G401.6 (cell line): ENCODE measurements around the gene FBXL7.

Source experiments
- FAIRE-seq: peaks from 2 replicates; lab custom pipeline; 2012; peaks lifted over from hg19 to GRCh38; lab: Jason Lieb, UNC

FBXL7 gene

GRCh38 chr5:15776346-15776745, 276.4 kb downstream of the FBXL7 start:
- FAIRE-seq = no peak

DNA sequence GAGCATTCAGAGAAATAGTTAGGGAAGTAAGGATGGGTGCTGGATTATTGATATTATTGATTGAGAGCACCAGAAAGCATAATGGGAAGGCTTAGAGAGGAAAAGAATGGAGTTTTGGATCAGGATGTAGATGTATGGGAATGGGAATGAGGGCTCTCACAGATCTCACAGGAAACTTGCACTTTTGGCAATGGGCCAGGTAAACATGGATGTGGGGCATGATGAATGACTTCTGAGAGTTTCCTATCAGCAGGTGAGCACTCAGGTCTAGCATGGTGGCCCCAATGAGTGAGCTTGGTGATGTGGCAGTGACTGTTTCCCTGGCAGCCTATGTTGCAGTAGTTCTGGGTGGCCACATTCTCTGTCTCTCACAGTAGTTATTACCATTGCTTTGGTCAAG, 283.8 kb downstream of the FBXL7 start:
- FAIRE-seq = no peak

- no peak for FAIRE-seq
These were observed 285.6 kb downstream of the FBXL7 start for GRCh38 chr5:15785531-15785981.

- no peak for FAIRE-seq
These were observed 286.3 kb downstream of the FBXL7 start for GRCh38 chr5:15786326-15786725.

GRCh38 chr5:15786884-15787283, 286.9 kb downstream of the FBXL7 start:
- no peak for FAIRE-seq

- FAIRE-seq = no peak
These were observed 287.7 kb downstream of the FBXL7 start for GRCh38 chr5:15787681-15788080.

DNA sequence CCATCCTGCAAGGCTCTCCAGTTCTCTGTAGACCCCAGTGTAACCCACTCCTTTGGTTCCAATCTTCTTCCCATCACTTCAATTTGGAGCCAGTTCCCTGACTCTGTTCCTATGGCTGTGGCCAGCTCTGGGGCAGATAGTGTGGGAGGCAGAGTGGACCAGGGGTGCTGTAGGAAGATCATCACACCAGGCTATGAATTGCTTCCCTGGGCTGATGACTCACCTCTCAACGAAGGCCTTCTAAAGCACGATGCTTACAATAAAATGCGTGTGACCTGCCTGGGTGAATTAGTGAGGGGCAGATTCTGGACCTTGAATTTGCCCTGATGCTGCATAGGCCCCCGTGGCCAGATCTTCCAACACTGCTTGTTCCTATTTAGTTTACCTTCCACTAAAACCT, 289.7 kb downstream of the FBXL7 start:
- FAIRE-seq = no peak

DNA sequence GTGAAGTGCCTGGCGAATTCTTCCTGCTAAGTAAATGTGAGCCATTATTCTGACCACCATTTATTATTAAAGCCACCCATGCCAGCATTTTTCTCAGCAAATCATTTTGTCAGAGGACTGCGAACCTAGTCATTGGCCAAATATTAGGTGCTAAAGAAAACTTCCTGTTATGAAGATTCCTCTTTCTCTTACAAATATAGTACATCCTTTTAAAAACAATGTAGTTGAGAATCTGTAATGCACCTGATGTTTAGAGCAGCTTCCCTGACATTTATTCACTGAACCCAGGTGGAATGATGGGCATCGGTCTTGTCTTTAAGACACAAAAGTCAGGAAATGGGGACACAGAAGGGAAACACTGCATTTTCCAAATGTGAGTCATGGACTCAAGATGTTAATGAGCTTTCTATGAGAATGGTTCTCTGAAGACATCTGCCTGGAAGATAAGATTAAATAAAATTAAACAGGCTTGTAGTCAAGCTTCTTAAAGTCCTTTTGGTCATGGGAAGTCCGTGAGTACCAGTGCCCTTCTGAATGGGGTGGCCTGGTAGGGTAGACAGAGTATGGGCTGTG, 290.6 kb downstream of the FBXL7 start:
- FAIRE-seq = no peak

- no peak for FAIRE-seq
These were observed 291.3 kb downstream of the FBXL7 start for GRCh38 chr5:15791274-15791673.

GRCh38 chr5:15791859-15792258, 291.9 kb downstream of the FBXL7 start:
- FAIRE-seq = no peak

DNA sequence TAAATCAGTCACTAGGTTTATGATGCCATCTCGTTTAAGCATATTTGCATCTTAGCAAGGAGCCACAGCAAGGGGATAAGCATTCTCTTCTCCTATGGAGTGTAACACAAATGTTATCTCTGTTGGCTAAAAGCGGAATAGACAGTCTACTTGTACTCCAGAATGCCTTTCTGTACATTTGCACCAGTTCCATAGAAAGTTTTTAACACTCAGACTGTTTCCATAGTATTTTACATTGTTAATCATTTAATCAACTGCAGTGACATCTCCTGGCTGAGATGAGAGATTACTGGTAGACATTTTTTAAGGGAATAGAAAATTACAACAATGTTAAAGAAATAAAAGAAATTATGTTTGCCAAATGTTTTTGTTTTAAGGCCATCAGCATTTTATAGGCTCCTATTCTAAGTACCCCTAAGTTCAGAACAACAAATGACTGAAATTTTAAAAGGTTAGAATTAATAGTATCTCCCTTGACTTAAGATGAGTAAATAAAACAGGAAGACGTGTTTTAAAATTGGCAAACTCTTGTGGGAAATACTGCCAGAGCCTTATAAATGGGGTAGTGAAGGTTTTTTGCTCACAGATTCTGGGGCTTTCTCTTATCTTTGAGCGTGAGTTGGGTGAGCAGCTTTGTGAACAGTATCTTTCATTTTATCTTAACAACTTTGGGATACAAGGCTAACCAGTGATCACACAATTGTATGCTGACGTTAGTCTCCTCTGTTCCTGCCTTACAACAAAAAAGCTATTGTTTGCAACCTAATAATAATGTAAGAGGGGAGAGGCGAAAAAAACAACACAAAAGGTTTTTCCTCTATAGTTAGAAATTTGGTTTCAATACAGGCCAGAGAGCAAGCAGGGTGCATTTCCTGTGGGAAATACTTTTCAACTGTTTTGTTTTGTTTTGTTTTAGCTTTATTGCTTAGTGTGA, 294.3 kb downstream of the FBXL7 start:
- FAIRE-seq = no peak

DNA sequence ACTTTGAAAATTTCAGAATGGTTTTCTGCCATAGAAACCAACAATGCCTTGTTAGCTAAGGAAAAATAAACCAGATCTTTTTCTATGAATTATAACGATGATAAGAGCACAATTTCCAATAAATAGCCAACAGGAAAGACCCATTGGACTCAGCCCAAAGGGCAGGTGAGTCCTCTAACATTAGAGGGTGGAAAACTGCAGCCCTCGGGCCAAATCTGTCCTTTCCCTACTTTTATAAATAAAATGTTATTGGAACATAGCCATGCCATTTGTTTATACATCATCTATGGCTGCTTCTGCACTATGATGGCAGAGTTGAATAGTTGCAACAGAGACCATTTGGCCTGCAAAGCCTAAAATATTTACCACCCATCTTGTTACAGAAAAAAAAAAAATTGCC, 296.1 kb downstream of the FBXL7 start:
- no peak for FAIRE-seq

DNA sequence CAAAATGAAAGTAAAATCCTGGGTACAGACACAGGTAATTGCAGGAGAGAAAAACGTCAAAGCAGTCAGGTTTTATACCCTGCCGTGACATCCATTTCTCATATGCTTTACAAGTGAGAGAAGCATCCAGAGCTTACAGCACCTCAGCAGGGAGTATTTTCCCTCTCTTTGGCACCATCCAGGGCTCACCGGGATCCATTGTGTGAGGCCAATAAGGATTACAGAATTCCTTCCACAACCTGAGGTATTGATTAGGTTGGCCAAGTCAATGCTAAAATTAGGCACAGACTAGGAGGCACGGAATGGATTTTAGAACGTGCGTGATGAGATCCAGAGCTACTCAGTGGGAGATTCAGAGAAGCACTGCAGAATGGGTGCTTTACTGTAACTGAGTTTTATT, 296.6 kb downstream of the FBXL7 start:
- FAIRE-seq = no peak

DNA sequence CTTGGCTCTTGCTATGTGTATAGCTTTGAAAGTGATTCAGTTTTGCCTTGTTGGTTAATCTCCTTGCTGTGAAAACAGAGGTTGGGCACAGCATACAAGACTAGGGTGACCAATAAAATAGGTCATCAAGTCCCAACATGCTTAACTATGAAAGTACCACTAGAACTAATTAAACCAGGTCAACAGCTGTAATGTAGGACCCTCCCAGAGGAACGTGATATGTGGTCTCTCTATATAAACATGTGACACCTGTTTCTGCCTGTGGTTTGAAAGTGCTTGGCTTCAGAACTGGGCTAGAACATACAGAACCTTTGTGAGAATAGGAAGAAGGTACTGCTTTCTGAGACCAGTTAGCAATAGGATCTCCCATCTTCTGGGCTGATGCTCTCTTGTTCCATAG, 297.1 kb downstream of the FBXL7 start:
- no peak for FAIRE-seq

GRCh38 chr5:15798006-15798405, 298.0 kb downstream of the FBXL7 start:
- no peak for FAIRE-seq

- FAIRE-seq = no peak
These were observed 299.0 kb downstream of the FBXL7 start for GRCh38 chr5:15799014-15799413.

- FAIRE-seq = no peak
These were observed 299.6 kb downstream of the FBXL7 start for GRCh38 chr5:15799612-15800011.

- FAIRE-seq = no peak
These were observed 303.3 kb downstream of the FBXL7 start for GRCh38 chr5:15803280-15803679.

- FAIRE-seq = no peak
These were observed 306.6 kb downstream of the FBXL7 start for GRCh38 chr5:15806613-15807012.

DNA sequence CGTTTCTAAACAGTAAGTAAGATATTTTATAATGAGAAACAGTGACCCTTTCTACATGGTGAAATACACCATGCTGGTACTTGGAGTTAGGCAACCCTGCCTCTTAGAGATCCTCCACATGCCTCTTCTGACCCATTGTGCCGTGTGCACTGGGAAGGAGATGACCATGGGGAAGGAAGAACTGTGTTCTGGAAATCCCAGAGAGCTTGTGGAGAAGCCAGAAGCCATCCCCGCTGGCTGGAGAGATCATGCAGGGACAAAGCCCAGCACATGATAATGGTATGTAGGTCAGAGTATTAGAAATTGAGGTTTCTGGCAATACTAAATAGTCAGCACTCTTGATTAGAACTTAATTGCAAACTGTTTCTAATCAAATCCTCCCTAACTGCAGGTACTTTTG, 307.3 kb downstream of the FBXL7 start:
- FAIRE-seq = no peak

DNA sequence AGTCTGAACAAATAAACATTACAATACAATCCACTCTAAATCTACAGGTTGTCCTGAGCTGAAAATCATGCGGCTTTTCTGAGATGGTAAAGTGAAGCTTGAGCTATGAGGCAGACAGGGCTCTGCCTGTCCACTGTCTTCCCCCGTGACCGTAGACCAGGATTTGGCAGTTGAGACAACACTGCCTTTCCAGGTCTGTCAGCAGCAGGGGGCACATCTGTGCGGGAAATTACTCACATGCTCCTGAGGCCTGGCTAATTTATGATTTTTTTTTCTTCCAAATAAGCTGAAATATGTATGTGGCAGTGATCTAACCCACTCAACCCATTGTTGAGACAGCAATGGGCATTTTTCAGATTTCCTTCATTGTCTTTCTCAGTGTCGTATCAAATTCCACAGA, 307.9 kb downstream of the FBXL7 start:
- no peak for FAIRE-seq

DNA sequence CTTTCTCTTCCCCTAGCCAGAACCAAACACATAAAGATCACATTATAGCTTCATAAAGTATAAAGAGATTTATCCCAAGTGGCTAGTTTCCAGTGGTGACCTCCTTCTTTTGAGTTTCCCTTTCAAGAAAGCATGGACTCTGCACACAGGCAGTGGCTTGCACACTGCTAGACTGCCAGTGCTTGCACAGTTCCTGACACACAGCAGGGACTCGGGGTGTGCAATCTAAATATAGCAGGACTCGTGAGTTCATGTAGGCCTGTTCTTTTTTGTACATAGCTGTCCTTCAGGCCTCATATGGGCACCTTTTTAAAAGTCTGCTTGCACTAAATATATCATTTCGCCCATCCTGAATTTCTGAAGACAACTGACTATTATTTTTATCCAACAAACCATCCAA, 308.6 kb downstream of the FBXL7 start:
- no peak for FAIRE-seq

- no peak for FAIRE-seq
These were observed 319.6 kb downstream of the FBXL7 start for GRCh38 chr5:15819617-15820016.

DNA sequence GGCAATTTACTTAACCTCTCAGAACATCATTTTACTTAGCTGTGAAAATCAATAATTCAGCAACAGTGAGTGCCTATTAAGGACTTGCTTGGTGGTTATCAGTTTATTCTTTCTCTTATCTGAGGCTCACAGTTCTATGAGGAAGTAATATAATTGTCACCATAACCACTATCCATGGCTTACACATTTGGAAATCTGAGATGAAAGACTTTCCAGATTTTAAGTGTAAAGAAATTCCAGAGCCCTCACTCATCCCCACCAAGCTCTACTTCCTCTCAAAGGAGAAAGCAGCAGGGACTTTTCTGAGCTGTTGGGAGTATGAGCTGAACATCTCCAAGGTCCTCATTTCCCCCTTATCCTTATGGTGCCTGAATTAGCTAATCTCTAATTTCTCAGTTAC, 321.5 kb downstream of the FBXL7 start:
- FAIRE-seq = no peak
